Hepatocyte (in vitro differentiated cells): Measurements from ENCODE around the gene NUCB1.

Experiments used
- CTCF ChIP-seq: fragments of 200-600 bp; sonication (generic); IDR thresholded peaks from 2 replicates; pipeline ENCODE4 v1.5.1; 2016; ENCODE audit warnings: antibody characterized with exemption, mild to moderate bottlenecking; ENCODE audit not compliant: poor library complexity
- EZH2 ChIP-seq: fragments of 200-600 bp; sonication (generic); IDR thresholded peaks from 2 replicates; pipeline ENCODE4 v1.6.1; 2016; ENCODE audit warnings: antibody characterized with exemption, mild to moderate bottlenecking, borderline replicate concordance

GRCh38 chr19:48968813-48969218, 68.7 kb downstream of the NUCB1 start:
- no peak for TF ChIP-seq CTCF
- TF ChIP-seq EZH2, result no peak
